Mucosa of stomach (tissue), 1 donor: ENCODE results near the gene GPR153.
A peak's percentile ranks its signal among the peaks of the same experiment; 100 is the strongest.

Experiments used
- H3K27me3 ChIP-seq: one replicate; pipeline ENCODE4 v1.7.0; 2013; ENCODE audit warnings: mild to moderate bottlenecking, low read length; ENCODE audit not compliant: control insufficient read depth, insufficient read depth
- H3K36me3 ChIP-seq: one replicate; pipeline ENCODE4 v1.7.0; 2013; ENCODE audit warnings: low read length; ENCODE audit not compliant: control insufficient read depth, insufficient read depth
- H3K4me1 ChIP-seq: one replicate; pipeline ENCODE4 v1.7.0; 2013; ENCODE audit warnings: mild to moderate bottlenecking, low read length; ENCODE audit not compliant: control insufficient read depth, insufficient read depth
- H3K4me3 ChIP-seq: one replicate; pipeline ENCODE4 v1.7.0; 2013; ENCODE audit warnings: low read length
- H3K9ac ChIP-seq: one replicate; pipeline ENCODE4 v1.7.0; 2013; ENCODE audit warnings: mild to moderate bottlenecking, low read length, moderate library complexity
- H3K9me3 ChIP-seq: one replicate; pipeline ENCODE4 v1.7.0; 2013; ENCODE audit warnings: mild to moderate bottlenecking, low read length, moderate library complexity; ENCODE audit not compliant: control insufficient read depth
- donor health status: Pancreatic carcinoma.

Gene GPR153

DNA sequence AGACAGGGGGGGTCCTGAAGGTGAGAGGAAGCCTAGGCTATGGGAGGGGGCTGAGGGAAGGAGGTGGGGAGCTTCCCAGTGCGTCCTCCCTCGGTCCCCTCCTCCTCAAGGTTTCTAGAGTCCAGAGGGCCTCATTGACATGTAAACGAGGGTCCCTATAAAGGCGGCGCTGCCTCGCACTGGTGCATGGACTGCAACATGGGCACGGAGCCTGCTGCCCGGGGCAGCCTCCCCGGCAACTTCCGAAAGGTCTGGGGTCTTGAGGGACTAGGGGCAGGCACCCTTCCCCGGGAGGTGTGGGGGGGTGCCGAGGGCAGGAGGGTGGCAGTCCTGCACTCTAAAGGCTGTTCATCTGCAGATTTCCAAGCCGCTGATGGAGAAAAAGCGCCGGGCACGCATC, 16.9 kb downstream of the GPR153 start, which contains the start of gene HES3:
HES3 (plus strand) TSS at position 187 of the 400 bp plus-strand sequence; CDS start at position 374, 187 bp downstream.
- H3K9ac ChIP-seq = no peak within 1 kb of the TSS
- no peak within 1 kb of the TSS for H3K4me3 ChIP-seq
- H3K4me1 ChIP-seq = peaks cover 20% of the 10 kb centered on the region
- H3K27me3 ChIP-seq = peaks cover 83% of the 10 kb centered on the region
- H3K9me3 ChIP-seq = no peaks in the 10 kb centered on the region
- no peaks in the 10 kb centered on the region for H3K36me3 ChIP-seq

DNA sequence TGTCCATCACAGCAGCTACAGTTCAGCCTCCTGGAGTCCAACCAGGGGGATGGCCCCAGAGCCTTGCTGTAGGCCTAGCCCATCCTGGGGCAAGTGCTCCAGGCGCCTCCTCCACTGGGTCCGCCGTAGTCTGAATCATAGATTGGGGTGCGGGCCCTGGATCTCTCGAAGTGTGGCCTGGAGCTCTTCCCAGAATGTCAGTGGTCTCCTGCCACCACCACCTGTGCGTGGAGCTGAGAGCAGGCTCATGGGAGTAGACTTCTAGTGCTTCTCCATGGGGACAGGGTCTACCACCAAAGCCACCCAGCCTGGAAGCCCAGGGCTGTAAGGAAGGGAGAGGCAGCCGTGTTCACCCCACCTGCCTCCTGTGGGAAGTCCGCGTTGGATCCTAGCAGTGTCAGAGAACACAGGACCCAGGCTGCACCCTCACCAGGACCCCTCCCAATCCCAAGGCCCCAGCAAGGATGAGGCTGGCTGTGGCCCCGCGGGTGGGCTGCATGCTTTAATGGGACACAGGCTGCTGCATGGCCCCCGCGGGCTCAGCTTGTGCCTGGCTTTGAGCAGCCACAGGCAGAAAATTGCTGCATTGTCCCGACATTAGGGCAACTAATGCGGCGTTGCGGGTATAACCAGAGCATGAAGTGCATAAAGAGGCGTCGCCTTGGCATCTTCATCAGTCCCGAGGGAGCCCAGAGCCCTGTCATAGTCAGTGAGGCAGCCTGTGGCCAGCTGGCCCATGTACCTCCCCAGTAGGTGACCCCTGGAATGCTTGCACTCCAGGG, 17.7 kb downstream of the GPR153 start:
- H3K27me3 ChIP-seq = peaks cover 81% of the 10 kb centered on the region
- no peak overlapping the region for H3K4me3 ChIP-seq
- no peaks in the 10 kb centered on the region for H3K36me3 ChIP-seq
- no peak overlapping the region for H3K9ac ChIP-seq
- H3K9me3 ChIP-seq = no peaks in the 10 kb centered on the region
- H3K4me1 ChIP-seq = peaks cover 17% of the 10 kb centered on the region

DNA sequence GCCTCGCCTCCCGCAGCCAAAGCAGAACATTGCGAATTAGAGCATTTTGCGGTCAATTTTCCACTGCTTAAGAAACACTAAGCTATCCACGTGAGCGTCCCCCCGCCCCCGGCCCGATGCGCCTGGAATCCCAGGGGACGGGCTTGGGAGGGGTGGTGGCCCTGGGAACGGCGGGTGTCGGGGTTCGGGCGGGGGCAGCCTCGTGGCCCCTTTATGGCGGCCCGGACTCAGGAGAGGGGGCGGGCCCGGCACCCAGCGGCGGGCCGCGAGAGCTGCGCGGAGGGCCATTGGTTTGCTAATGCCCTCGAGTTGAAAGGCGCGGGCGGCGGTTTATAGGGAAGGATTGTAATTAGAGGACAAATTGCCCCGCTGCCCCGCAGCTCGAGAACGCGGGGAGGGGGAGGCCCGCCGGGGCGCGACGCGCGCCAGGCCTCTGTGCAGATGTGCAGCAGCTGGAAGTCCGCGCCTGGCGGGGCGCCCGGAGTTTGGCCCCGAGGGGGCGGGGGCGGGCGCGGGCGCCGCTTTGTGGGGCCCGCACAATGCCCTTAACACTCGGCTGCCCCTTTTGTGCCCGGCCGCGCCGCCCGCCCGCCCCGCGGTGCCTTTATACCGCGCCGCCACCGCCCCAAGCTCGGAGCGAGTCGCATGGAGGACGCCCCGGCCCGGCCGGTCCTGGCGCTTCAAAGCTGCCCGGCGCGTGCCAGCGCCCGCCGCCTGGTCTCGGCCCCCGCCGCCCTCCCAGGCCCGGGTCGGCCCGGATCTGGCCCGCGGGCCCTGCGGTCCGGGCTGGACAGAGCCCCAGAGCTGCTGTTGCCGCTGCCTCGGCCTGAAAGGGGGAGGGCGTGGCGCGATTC, 18.8 kb downstream of the GPR153 start:
- Histone ChIP-seq H3K9ac (no peak overlapping the region), H3K27me3 (peaks cover 74% of the 10 kb centered on the region), H3K4me3 (no peak overlapping the region), H3K36me3 (no peaks in the 10 kb centered on the region), H3K4me1 (peaks cover 17% of the 10 kb centered on the region), H3K9me3 (no peaks in the 10 kb centered on the region)

DNA sequence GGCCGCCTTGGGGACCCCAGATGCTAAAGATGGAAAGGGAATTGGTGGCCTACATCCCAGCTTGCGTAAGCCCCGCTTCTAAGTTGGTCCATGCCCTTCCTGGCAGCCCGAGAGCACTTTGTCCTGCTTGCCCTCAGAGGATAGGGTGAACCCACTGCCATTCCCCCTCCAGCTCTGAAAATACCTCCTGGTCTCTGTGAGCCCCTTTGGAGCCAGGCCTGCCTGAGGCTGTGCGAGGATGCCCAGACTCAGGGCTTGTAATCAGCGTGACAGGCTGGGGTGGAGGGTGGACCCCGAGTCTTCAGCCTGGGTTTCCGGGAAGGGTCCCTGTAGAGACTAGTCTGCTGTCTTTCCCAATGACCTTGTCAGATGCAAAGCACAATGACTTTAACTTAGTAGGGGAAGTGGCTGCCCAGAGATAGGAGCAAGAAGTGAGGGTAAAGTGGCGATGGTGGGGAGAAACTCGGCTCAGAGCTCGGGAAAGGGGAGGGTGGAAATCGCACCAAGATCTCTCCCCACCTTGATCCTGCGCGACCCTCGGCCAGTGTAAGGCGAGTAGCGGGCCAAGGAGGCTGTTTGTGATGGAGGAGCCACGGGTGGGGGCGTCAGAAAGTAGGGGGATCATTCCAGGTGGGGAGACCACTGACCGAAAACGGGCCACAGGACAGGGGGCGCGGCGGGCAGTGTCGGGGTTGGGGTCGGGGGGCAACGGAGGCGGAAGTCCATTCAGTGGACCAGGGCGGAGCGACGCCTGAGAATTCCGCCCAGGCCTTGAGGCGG, 19.6 kb downstream of the GPR153 start:
- H3K9ac ChIP-seq = no peak overlapping the region
- H3K9me3 ChIP-seq = no peaks in the 10 kb centered on the region
- no peaks in the 10 kb centered on the region for H3K36me3 ChIP-seq
- peaks cover 13% of the 10 kb centered on the region for H3K4me1 ChIP-seq
- H3K4me3 ChIP-seq = no peak overlapping the region
- peaks cover 67% of the 10 kb centered on the region for H3K27me3 ChIP-seq

- Histone ChIP-seq H3K36me3 (no peaks in the 10 kb centered on the region), H3K9me3 (no peaks in the 10 kb centered on the region), H3K9ac (no peak overlapping the region), H3K4me1 (peaks cover 2% of the 10 kb centered on the region), H3K4me3 (no peak overlapping the region), H3K27me3 (peaks cover 56% of the 10 kb centered on the region)
Observed at GRCh38 chr1:6239950-6240768, 20.7 kb downstream of the GPR153 start.

GRCh38 chr1:6239213-6239752, 21.6 kb downstream of the GPR153 start:
- Histone ChIP-seq H3K9ac (no peak overlapping the region), H3K4me1 (peaks cover 9% of the 10 kb centered on the region), H3K36me3 (no peaks in the 10 kb centered on the region), H3K4me3 (no peak overlapping the region), H3K27me3 (peaks cover 50% of the 10 kb centered on the region), H3K9me3 (no peaks in the 10 kb centered on the region)

- peaks cover 32% of the 10 kb centered on the region for H3K27me3 ChIP-seq
- no peak overlapping the region for H3K9ac ChIP-seq
- H3K36me3 ChIP-seq = no peaks in the 10 kb centered on the region
- no peaks in the 10 kb centered on the region for H3K9me3 ChIP-seq
- no peak overlapping the region for H3K4me3 ChIP-seq
- H3K4me1 ChIP-seq = peaks cover 10% of the 10 kb centered on the region
Observed at GRCh38 chr1:6237093-6237492, 23.8 kb downstream of the GPR153 start.

GRCh38 chr1:6235296-6235677, 25.6 kb downstream of the GPR153 start:
- peaks cover 15% of the 10 kb centered on the region for H3K27me3 ChIP-seq
- peak overlapping the region; percentile 40 for H3K9ac ChIP-seq
- H3K9me3 ChIP-seq = no peaks in the 10 kb centered on the region
- H3K4me1 ChIP-seq = peaks cover 10% of the 10 kb centered on the region
- peak overlapping the region; percentile 73 for H3K4me3 ChIP-seq
- peaks cover 3% of the 10 kb centered on the region for H3K36me3 ChIP-seq

- Histone ChIP-seq H3K4me1 (peaks cover 10% of the 10 kb centered on the region), H3K27me3 (peaks cover 11% of the 10 kb centered on the region), H3K9me3 (no peaks in the 10 kb centered on the region), H3K4me3 (peak overlapping the region; percentile 73), H3K9ac (peak overlapping the region; percentile 40), H3K36me3 (peaks cover 3% of the 10 kb centered on the region)
Observed at GRCh38 chr1:6234502-6235295, 26.2 kb downstream of the GPR153 start.

DNA sequence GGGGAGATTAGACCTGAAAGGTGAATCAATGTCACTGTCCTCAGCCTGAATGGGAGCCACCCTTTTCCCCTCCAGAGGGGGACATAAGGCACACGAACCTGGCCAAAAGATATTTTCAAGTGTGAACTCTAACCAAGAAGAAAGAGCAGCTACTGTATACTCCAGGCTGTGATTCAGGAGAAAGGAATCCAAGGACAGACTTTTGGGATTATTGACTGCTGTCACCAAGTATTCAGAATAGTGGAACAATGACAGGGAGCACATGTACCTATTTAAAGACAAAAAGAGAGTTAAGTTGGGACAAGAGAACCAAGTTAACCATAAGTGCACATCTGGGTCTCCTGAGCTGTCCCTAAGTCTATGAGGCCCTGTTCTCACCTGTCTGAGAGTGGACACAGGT, 27.5 kb downstream of the GPR153 start:
- H3K4me3 ChIP-seq = no peak overlapping the region
- no peak overlapping the region for H3K9ac ChIP-seq
- H3K36me3 ChIP-seq = peaks cover 3% of the 10 kb centered on the region
- no peaks in the 10 kb centered on the region for H3K9me3 ChIP-seq
- no peaks in the 10 kb centered on the region for H3K27me3 ChIP-seq
- H3K4me1 ChIP-seq = peaks cover 10% of the 10 kb centered on the region
